Body of pancreas (tissue), 4 donors: ENCODE measurements around the gene NDUFB4.

ENCODE experiments used
- CTCF ChIP-seq, 7 experiments: fragments of 450-650 bp in 4 of 7; fragments of 200-600 bp in 3 of 7; sonication (generic) in 3 of 7; IDR thresholded peaks; one replicate each; pipeline ENCODE4 v1.5.1; 2016 to 2019; ENCODE audit warnings: antibody characterized with exemption in 7 of 7
- POLR2A ChIP-seq, 3 donors: fragments of 450-650 bp; IDR thresholded peaks; one replicate each; pipeline ENCODE4 v1.6.1; 2016; ENCODE audit warnings: antibody characterized with exemption in 3 of 3, mild to moderate bottlenecking in 2 of 3

DNA sequence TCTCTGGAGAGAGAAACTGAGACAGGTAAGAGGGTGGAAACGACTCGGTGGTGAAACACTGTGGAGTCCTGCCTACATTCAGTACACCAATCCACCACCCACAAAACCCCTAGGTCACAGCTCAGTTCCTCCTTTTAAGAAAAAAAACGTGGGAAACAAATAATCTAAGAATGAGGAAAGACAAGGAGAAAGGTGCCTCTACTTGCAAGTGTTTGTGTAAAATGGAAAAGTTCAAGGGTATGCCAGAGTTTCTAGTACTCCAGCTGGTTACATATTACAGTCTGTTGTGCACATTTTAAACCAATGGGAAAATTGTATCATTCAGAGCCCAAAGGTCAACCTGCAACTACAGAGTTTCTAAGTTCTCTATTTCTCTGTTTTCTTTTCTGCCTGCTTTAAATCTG, 53.7 kb downstream of the NDUFB4 start:
- TF ChIP-seq CTCF (IDR thresholded peaks at IDR 0.05): no peak
- TF ChIP-seq POLR2A (IDR thresholded peaks at IDR 0.05): no peak
